RWPE1 (cell line): Measurements from ENCODE around the gene ACAP3.

Experiments
- CTCF ChIA-PET: fragments of 350-600 bp; sonication (Branson Sonifier 250); formaldehyde crosslinking; extraction: SDS; loops from one replicate; lab custom pipeline; 2021; lab: Yijun Ruan, JAX
- POLR2A ChIA-PET: fragments of 400-600 bp; formaldehyde crosslinking; extraction: SDS; loops from one replicate; lab custom pipeline; 2020; ENCODE audit warnings: antibody characterized with exemption; ENCODE audit not compliant: low non-redundant PET; lab: Yijun Ruan, JAX
- DNase-seq: peaks from one replicate; pipeline ENCODE4 v3.0.0; 2012; ENCODE audit warnings: low spot score
- H3K27ac ChIP-seq: fragments of 450-650 bp; 2 replicates; pipeline ENCODE4 v1.5.1; 2017
- CTCF ChIP-seq: fragments of 450-650 bp; conservative IDR thresholded peaks from 2 replicates; pipeline ENCODE4 v1.5.1; 2017; ENCODE audit warnings: low read depth, mild to moderate bottlenecking

Gene ACAP3

GRCh38 chr1:1297802-1298424 is 9.8 kb downstream of the ACAP3 start:
- CTCF ChIA-PET, result interaction anchor here (1.1 kb wide), 1 partner anchor 46 kb away, joined by 6 read pairs; no protein-coding TSS in a partner anchor
- no peak for TF ChIP-seq CTCF
- peak overlapping the region; percentile 27 for H3K27ac ChIP-seq
- POLR2A ChIA-PET, result no interaction called here
- no peak for DNase-seq

DNA sequence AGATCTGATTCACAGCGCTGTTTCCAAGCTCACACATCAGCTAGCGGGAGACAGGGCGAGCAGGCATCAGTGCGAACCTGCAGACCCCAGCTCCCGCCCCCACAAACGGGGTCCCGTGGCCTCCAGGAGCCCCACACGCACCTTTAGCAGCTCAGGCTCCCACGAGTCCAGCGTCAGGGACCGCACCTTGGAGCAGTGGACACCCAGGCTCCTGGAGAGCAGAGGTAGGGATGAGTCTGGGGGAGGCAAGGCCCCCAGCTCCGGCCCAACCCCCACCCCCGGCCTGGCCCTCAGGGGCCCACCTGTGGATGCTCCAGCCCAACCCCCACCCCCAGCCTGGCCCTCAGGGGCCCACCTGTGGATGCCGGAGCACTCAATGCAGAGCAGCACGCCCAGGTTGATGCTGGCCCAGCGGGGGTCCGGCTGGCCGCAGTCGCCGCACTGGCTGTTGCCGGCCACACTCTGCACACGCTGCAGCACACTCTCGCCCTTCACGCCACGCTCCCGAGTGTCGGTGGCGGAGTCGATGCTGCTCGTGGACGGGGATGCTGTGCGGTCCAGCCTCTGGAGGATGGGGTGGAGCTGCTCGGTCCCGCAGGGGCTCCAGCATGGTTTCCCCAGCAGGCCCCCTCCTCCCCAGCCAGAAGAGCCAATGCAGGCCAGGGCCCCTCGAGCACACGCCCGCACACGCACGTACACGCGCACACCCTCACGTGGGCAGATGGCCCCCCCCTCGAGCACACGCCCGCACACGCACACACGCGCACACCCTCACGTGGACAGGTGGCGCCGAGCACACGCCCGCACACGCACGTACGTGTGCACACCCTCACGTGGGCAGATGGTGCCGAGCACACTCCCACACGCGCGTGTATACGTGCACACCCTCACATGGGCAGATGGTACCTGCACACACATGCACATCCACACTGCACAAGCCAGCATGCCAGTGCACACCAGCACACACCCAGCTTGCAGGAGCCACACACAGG is 11.4 kb downstream of the ACAP3 start:
- ChIA-PET POLR2A (no interaction called here), CTCF (no interaction called here)
- TF ChIP-seq CTCF, result no peak

GRCh38 chr1:1295154-1295923 is 12.4 kb downstream of the ACAP3 start:
- no peak for DNase-seq
- ChIA-PET CTCF (interaction anchor here (1.0 kb wide), 1 partner anchor 31 kb away, joined by 3 read pairs; no protein-coding TSS in a partner anchor), POLR2A (no interaction called here)
- H3K27ac ChIP-seq, result peak overlapping the region; percentile 37
- TF ChIP-seq CTCF, result no peak

More for the DNA sequence above, 11.4 kb downstream of the ACAP3 start:
- H3K27ac ChIP-seq, result peak overlapping the region; percentile 37
- DNase-seq, result no peak

- peak overlapping the region; percentile 65; the same call in 1 of the 2 replicates for H3K27ac ChIP-seq
- no peak for DNase-seq
- ChIA-PET CTCF (interaction anchor here (0.6 kb wide), 1 partner anchor 36 kb away, joined by 3 read pairs; no protein-coding TSS in a partner anchor), POLR2A (no interaction called here)
- no peak for TF ChIP-seq CTCF
Observed at GRCh38 chr1:1294250-1294890, 13.4 kb downstream of the ACAP3 start.

- peak overlapping the region; percentile 65 for H3K27ac ChIP-seq
- DNase-seq, result no peak
- TF ChIP-seq CTCF, result no peak
- CTCF ChIA-PET, result interaction anchor here (0.6 kb wide), 1 partner anchor 119 kb away, joined by 3 read pairs; no protein-coding TSS in a partner anchor
- POLR2A ChIA-PET, result interaction anchor here (0.7 kb wide), 1 partner anchor 171 kb away, joined by 3 read pairs; no protein-coding TSS in a partner anchor
Observed at GRCh38 chr1:1293263-1294249, 14.2 kb downstream of the ACAP3 start.
